ENCODE results near the gene MRPL27.

DNA sequence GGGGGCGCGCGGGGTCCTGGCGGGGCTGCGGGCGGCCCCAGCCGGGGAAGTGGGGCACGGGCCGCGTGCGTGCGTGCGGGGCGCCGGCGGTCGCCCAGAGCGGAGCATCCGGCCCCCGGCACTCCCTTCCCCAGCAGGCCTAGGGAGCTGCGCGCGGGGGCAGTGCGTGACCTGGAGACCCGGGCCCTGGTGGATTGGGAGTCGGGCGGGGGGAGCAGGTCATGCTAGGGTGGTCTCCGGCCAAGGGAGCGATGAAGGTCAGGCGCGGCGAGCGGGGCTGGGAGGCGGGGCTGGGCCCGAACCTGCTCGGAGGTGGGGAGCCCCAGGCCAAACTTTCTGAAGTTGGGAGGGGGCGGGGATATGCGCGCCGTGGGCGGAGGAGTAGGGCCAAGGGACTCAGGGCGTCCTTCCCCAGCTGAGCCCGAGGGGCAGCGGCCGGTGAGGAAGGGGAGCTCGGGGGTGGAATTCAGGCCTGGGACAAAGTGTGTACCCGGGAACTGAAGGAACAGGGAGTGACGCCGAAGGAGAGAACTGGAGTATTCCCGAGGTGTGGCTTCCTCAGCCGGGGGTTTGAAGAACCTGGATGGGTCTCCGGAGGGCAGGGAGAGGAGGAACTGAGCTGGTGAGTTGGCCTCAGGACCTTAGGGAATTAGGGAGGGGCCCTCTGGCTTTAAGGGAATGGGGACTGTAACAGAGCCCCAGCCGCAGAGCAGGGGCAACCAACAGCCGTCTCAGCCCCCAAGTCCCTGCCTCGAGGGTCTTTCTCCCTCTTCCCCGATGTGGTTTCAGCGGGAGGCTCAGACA lies 26.5 kb downstream of the MRPL27 start:
- TF ChIP-seq, protein P1, sequence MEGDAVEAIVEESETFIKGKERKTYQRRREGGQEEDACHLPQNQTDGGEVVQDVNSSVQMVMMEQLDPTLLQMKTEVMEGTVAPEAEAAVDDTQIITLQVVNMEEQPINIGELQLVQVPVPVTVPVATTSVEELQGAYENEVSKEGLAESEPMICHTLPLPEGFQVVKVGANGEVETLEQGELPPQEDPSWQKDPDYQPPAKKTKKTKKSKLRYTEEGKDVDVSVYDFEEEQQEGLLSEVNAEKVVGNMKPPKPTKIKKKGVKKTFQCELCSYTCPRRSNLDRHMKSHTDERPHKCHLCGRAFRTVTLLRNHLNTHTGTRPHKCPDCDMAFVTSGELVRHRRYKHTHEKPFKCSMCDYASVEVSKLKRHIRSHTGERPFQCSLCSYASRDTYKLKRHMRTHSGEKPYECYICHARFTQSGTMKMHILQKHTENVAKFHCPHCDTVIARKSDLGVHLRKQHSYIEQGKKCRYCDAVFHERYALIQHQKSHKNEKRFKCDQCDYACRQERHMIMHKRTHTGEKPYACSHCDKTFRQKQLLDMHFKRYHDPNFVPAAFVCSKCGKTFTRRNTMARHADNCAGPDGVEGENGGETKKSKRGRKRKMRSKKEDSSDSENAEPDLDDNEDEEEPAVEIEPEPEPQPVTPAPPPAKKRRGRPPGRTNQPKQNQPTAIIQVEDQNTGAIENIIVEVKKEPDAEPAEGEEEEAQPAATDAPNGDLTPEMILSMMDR (IDR thresholded peaks at IDR 0.05), result peak in 1 of 4 experiments; percentile 4
- no peak for TF ChIP-seq POLR2A (IDR thresholded peaks at IDR 0.05)
